Uterus (tissue), 2 donors: Measurements from ENCODE around the gene MOB4.

Experiments used
- POLR2A ChIP-seq, 2 donors: fragments of 450-650 bp; IDR thresholded peaks; one replicate each; pipeline ENCODE4 v1.6.1; 2016; ENCODE audit warnings: antibody characterized with exemption in 2 of 2, mild to moderate bottlenecking in 1 of 2, moderate library complexity in 1 of 2
- TF ChIP-seq, protein P1 (sequence below), 4 experiments: fragments of 200-600 bp in 2 of 4; fragments of 450-650 bp in 2 of 4; sonication (generic) in 2 of 4; IDR thresholded peaks; one replicate each; pipeline ENCODE4 v1.5.1; 2016 to 2019; ENCODE audit warnings: antibody characterized with exemption in 4 of 4, mild to moderate bottlenecking in 2 of 4, moderate library complexity in 1 of 4

DNA sequence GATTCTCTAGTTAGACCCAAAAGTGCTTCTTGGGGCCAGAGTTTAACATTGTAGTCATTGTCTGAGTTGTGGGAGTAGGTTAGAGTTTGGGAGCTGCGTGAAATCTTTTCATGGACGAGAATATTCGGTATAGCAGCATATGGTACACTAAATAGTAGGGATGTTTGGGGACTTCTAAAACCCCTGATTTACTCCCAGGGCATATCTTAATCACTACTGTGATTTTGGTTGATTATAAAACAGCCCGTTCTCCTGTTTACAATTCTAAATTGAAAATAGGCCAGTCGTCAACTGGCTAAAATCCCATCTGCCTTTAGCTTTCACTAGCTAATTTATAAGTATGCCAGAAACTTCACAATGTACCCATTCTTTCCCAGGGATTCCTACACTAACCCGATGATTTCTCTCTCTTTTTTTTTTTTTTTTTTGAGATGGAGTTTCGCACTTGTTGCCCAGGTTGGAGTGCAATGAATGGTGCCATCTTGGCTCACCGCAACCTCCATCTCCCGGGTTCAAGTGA, 44.3 kb downstream of the MOB4 start:
- TF ChIP-seq, protein P1, sequence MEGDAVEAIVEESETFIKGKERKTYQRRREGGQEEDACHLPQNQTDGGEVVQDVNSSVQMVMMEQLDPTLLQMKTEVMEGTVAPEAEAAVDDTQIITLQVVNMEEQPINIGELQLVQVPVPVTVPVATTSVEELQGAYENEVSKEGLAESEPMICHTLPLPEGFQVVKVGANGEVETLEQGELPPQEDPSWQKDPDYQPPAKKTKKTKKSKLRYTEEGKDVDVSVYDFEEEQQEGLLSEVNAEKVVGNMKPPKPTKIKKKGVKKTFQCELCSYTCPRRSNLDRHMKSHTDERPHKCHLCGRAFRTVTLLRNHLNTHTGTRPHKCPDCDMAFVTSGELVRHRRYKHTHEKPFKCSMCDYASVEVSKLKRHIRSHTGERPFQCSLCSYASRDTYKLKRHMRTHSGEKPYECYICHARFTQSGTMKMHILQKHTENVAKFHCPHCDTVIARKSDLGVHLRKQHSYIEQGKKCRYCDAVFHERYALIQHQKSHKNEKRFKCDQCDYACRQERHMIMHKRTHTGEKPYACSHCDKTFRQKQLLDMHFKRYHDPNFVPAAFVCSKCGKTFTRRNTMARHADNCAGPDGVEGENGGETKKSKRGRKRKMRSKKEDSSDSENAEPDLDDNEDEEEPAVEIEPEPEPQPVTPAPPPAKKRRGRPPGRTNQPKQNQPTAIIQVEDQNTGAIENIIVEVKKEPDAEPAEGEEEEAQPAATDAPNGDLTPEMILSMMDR (IDR thresholded peaks at IDR 0.05), result no peak
- TF ChIP-seq POLR2A (IDR thresholded peaks at IDR 0.05), result no peak
